ENCODE measurements around the gene AGBL4.

The AGBL4 gene

DNA sequence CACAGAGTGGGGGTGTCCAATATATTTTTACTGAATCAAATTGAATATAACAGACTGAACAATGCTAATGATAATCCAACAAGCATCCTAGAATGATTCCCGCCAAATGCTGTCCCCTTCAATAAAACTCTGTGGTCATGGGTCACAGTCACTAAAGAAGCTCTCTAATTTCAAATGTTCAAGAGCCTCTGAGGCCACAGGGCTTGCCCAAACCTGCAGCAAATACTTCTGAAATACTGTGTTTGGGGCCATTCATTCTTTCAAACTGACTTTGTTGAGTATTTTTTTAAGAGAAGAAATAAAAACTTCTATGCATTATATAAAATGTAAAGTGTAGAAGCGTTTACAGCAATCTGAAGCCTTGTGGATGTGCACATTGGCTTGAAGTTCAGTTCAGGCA is 1239.5 kb downstream of the AGBL4 start:
- H3K27ac ChIP-seq = no peak overlapping the region
- ChIA-PET POLR2A (ENCODE audit: low non-redundant PET) (no interaction called here), CTCF (interaction anchor here (0.7 kb wide), 1 partner anchor 507 kb away, joined by 3 read pairs; no protein-coding TSS in a partner anchor)
- TF ChIP-seq, protein P1, sequence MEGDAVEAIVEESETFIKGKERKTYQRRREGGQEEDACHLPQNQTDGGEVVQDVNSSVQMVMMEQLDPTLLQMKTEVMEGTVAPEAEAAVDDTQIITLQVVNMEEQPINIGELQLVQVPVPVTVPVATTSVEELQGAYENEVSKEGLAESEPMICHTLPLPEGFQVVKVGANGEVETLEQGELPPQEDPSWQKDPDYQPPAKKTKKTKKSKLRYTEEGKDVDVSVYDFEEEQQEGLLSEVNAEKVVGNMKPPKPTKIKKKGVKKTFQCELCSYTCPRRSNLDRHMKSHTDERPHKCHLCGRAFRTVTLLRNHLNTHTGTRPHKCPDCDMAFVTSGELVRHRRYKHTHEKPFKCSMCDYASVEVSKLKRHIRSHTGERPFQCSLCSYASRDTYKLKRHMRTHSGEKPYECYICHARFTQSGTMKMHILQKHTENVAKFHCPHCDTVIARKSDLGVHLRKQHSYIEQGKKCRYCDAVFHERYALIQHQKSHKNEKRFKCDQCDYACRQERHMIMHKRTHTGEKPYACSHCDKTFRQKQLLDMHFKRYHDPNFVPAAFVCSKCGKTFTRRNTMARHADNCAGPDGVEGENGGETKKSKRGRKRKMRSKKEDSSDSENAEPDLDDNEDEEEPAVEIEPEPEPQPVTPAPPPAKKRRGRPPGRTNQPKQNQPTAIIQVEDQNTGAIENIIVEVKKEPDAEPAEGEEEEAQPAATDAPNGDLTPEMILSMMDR (conservative IDR thresholded peaks at IDR 0.05; ENCODE audit: low read depth) = no peak
- DNase-seq (ENCODE audit: low spot score) = no peak

DNA sequence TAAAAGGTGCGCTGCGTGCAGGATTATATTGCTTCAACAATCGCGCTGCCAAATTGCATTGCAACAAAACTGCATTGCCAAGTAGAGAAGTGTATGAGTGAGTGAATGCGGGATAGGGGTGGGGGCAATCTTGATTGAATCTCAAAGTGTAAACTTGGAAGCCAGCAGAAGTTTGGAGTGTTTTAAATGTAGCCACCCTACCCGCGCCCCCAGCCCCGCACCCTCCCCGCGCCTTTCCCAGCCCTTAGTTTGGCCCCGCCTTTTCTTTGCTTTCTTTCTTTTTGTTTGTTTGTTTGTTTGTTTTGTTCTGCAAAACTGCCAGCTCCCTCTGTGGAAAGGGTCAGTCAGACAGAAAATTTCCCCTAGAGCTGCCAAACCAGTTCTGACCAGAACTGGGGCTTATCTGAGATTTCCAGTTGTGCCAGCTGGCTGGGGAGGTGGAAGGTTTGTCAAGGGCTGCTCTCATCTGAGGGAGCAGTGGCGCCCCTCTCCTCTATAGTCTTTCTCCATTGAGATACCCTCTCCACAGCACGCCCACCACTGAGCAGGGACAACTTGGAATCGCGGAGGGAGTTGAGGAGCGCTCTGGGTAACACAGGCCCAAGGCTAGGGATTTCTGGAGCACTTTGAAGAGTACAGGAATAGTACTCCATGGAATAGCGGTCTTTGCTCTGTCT is 1246.4 kb downstream of the AGBL4 start:
- H3K27ac ChIP-seq = no peak overlapping the region
- POLR2A ChIA-PET (ENCODE audit: low non-redundant PET) = no interaction called here
- CTCF ChIA-PET = no interaction called here
- DNase-seq (ENCODE audit: low spot score) = no peak
- TF ChIP-seq, protein P1 (conservative IDR thresholded peaks at IDR 0.05; ENCODE audit: low read depth) = no peak

DNA sequence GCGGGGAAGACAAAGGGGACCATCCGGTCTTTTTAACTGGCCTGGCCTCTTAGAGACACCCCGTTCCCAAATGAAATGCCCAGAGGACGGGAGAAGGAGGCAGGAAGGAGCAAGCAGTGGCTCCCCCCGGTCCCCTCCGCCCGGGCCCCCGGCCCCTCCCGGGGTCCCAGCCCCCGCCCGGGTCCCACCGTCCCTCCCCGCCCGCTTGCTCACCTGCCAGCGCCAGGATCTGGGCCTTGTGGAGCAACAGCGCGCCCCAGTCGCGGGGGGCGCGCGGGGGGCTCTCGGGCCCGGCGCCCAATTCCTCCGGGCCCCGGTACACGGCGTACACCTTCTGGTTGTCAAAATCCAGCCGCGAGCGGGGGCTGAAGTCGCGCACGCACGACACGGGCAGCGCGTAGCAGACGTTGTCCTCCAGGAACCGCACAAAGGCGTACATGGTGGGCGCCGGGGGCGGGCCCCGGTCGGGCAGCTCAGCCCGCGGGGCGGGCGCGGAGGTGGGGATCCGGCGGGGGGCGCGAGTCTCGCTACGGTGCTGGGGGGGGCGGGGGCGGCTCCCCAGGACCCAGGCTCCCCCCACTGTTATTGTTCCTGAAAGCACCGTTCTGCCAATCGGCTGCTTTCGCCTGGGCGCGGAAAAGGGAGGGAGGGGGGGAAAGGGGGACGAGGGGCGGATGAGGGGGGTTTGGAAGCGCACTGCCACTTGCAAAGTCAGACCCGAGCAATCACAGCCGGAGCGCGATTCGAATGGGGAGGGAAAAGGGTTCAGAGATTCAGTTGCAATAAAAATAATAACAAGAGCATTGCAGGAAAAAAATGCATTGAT is 1247.1 kb downstream of the AGBL4 start, which contains the start of gene BEND5:
Gene BEND5 (minus strand): TSS at position 499 of the 826 bp plus-strand sequence. CDS start 60 bp downstream, at position 439.
- ChIA-PET POLR2A (ENCODE audit: low non-redundant PET) (no interaction called here), CTCF (no interaction called here)
- TF ChIP-seq, protein P1 (conservative IDR thresholded peaks at IDR 0.05; ENCODE audit: low read depth) = no peak
- DNase-seq (ENCODE audit: low spot score) = no peak
- no peak within 1 kb of the TSS for H3K27ac ChIP-seq

DNA sequence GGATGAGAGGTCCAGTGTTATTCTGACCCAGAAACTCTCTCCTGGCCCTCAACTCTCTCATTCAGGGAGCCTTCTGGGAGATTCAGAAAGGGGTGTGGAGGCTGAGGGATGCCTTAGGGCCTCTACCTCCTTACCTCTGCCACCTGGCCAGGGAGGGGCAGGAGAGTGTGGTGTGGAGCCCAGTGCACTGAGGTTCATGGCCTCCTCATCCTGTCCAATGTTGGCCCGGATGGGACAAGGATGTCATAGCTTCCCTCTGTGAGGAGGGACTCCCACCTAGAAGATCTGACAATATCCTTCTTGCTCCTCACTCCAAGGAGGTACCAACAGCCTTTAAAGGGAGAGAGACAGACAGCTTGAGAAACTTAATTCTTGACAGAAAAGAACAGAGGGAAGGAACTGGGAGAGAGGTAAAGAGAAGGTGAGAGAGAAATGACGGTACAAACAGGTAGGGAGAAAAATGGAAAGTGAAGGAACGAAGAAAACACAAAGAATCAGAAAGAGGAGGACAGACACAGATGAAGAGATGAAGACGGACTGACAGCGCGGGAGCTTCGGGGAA is 1247.8 kb downstream of the AGBL4 start:
- no peak for DNase-seq (ENCODE audit: low spot score)
- CTCF ChIA-PET = no interaction called here

DNA sequence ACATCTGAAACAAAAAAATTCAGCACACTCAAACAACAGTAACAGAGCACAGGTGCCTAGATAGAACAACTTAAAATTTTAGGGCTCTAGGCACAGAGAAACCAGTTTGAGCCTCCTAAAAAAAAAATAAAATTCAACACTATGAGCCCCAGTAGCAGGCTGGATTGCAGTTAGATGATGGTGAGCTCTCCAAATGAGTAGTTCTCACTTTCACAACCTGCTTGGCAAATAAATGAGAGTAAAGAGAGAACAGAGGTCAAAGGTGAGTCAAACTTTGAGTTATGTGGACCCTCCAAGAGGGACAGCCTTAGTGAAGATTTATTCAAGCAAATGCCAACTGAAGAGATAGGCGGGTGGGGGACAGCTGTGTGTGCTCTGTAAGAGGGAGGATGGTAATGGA is 1250.6 kb downstream of the AGBL4 start:
- CTCF ChIA-PET = no interaction called here
- no peak for DNase-seq (ENCODE audit: low spot score)
- POLR2A ChIA-PET (ENCODE audit: low non-redundant PET) = no interaction called here
- TF ChIP-seq, protein P1 (conservative IDR thresholded peaks at IDR 0.05; ENCODE audit: low read depth) = no peak
- H3K27ac ChIP-seq = no peak overlapping the region

More for the DNA sequence above, 1247.8 kb downstream of the AGBL4 start:
- no peak overlapping the region for H3K27ac ChIP-seq
- POLR2A ChIA-PET (ENCODE audit: low non-redundant PET) = no interaction called here
- TF ChIP-seq, protein P1 (conservative IDR thresholded peaks at IDR 0.05; ENCODE audit: low read depth) = no peak

DNA sequence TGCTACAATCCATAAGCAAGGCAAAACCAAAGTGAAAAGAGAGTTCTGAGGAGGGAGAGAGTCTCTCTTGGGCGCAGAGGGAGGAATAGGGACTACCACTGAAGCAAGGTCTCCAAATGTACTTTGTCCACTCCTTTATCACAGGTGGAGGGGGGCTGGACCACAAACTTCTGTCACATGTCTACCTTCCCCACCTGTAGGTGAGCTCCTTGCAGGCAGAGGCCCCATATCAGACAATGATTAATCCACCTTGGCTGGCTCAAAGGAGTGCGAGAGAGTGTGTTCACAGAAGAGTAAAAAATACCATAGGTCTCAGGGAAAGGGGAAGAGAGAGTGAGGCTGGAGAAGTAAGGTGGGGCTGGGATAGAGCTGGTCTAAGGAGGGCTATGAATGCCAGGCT is 1251.5 kb downstream of the AGBL4 start:
- POLR2A ChIA-PET (ENCODE audit: low non-redundant PET) = no interaction called here
- no peak for DNase-seq (ENCODE audit: low spot score)
- no peak overlapping the region for H3K27ac ChIP-seq
- CTCF ChIA-PET = no interaction called here
- TF ChIP-seq, protein P1 (conservative IDR thresholded peaks at IDR 0.05; ENCODE audit: low read depth) = no peak

Data from RWPE1 (cell line).